Measurements from ENCODE around the gene OR8B12. TPM values are rescaled to one million over a fixed set of nuclear protein-coding genes. Genes with fewer than 3 reads are reported as not detected.
"Not testable (repeated sequence)": the region's sequence is repeated elsewhere in the genome, so short reads cannot be mapped to it uniquely, and the experiment has no call there.

OR8B12 gene
- total RNA-seq, 2 experiments from 2014 or later, result not detected

DNA sequence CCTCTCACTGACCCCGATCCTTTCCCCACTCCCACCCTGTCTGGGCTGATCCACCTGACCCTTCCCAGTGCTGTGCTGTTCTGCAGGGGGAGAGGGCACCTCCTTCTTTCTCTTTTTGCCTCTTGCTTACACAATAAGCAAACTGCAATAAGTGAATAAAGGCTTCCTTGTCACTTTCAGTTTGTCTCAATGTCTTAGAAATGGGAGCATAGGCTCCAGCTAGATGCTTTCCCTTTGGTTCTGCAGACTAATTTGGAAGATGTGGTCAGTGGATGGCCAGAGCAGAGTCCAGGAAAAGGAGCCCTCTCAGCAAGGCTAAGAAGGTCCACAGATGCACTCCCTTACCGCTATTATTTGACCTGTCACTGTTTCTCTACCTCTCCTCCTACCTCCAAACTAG, 9.4 kb downstream of the OR8B12 start:
- CTCF ChIA-PET, result no interaction called here
- POLR2A ChIA-PET, result no interaction called here

GRCh38 chr11:124533626-124534025, 9.8 kb downstream of the OR8B12 start:
- ChIA-PET CTCF (no interaction called here), POLR2A (no interaction called here)

DNA sequence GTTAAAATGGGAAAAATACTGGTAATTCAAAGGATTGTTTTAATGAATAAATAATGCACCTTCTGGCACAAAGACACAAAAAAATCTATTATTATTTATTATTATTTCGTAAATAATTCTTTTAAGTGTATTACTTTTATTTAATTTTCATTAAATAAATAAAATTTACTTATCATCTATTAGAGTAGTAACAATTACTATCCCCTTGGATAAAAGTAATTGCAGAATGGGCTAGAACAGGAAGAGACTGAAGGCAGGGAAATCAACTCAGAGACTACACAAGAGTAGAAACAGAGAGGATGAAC, 23.0 kb downstream of the OR8B12 start:
- ChIA-PET POLR2A (no interaction called here), CTCF (no interaction called here)

DNA sequence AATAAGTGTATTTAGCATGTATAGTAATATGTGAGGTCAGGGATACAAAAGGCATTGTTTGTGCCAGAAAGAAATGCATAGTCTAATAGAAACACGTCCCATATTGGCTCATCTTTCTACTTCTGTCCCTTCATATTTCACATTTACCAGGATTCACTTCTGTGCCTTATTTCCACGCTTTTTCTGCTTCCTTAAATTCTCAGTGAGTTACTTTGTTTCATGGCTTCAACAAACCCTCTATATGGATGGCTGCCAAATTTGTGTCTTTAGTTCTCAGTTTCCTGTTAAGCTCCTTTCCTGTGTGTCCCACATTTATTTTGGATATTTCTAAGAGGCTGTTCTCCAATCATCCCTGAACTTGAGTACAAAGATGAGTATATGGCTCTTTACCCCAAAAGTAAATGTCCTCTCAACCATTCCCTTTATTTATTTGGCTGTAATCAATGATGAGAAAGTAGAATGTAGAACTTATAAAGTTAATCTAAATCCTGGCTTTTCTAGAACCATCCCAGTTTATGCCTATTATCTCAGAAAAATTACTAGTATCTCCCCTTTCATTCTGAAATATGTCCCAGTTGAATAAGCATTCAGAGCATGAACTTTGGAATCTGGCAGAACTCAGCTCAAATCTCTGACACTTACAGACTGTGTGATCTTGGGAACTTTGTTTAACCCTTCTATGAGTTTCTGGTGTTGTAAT, 23.5 kb downstream of the OR8B12 start:
- ChIA-PET CTCF (no interaction called here), POLR2A (no interaction called here)

DNA sequence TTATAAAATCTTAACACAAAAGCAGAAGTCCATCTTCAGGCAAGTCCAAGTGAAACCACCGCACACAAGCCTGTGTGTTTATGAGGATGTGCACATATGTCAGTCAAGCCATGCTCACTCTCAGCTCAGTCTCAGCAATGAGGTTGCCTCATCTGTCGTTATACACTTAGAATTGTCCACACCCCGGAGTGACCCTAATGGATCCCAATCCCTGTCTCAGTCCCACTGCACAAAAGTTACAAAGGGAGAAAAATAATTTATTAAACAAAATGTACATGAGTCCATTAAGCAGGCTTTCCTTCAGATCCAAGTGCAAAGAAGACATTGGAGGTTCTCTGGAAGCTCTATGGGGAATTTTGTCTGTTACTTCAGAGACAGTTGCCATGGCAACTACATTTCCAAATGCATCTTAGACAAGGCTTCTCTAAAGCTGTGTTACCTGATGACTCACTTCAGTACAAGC, 24.4 kb downstream of the OR8B12 start:
- CTCF ChIA-PET, result no interaction called here
- POLR2A ChIA-PET, result no interaction called here

- ChIA-PET CTCF (no interaction called here), POLR2A (no interaction called here)
Observed at GRCh38 chr11:124517314-124517713, 26.1 kb downstream of the OR8B12 start.

GRCh38 chr11:124514675-124515074, 28.8 kb downstream of the OR8B12 start:
- CTCF ChIA-PET, POLR2A ChIA-PET: not testable (repeated sequence)

DNA sequence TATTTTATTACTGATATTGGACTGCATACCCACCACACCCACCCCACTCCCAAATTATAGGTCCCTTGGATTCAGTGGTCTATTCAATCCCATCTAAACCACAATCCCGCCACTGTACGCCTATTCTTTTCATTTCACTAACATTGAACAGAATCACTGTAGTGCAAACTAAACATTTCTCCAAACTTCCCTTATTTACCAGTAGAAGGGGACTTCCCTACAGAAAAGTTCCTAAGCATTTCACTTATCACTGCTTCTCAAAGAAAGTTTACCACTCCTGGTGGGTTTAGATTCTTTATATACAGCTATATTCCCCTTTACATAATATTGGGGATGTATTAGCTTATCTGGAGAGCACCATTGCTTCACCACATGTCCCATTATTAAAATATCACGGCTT, 29.3 kb downstream of the OR8B12 start:
- POLR2A ChIA-PET, result no interaction called here
- CTCF ChIA-PET, result no interaction called here

- CTCF ChIA-PET, result no interaction called here
- POLR2A ChIA-PET, result no interaction called here
Observed at GRCh38 chr11:124511745-124512144, 31.7 kb downstream of the OR8B12 start.

DNA sequence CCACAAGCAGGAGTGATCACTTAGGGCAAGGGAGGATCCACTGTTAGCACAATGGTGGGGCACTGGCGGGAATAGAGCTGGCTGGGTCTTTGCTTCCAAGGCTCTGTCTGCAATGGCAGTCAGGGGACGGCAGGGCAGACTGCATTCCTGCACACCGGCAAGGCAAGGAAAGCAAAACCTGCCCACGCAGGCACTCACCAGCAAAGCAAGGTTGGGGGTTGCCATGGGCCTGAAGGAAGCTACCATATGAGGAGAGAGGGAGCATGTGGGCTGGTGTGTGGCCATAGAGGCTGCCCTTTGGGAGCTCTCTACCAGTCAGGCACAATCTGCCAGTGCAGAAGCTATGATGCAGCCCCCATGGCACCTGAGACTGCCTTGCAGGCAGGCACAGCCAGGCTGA, 33.2 kb downstream of the OR8B12 start:
- CTCF ChIA-PET, result no interaction called here
- POLR2A ChIA-PET, result no interaction called here

- POLR2A ChIA-PET, result no interaction called here
Observed at GRCh38 chr11:124499711-124500110, 43.7 kb downstream of the OR8B12 start.

GRCh38 chr11:124493016-124493655, 50.3 kb downstream of the OR8B12 start:
- ChIA-PET CTCF (no interaction called here), POLR2A (no interaction called here)

More at GRCh38 chr11:124499711-124500110, 43.7 kb downstream of the OR8B12 start:
- CTCF ChIA-PET, result no interaction called here

Other genes starting within 250 kb of the OR8B12 start
- gene OR8D1, start 229.7 kb downstream of the OR8B12 start, total RNA-seq, result not detected
- gene OR8D2, start 223.5 kb downstream of the OR8B12 start, total RNA-seq, result not detected
- not detected for gene OR8B2, start 159.2 kb downstream of the OR8B12 start, total RNA-seq
- gene OR8B3, start 144.6 kb downstream of the OR8B12 start, total RNA-seq, result not detected
- not detected for gene OR8B4, start 118.8 kb downstream of the OR8B12 start, total RNA-seq
- not detected for gene OR8B8, start 98.0 kb downstream of the OR8B12 start, total RNA-seq
- not detected for gene OR8A1, start 26.3 kb upstream of the OR8B12 start, total RNA-seq
- gene PANX3, start 67.8 kb upstream of the OR8B12 start, total RNA-seq, result not detected
- gene TBRG1, start 79.2 kb upstream of the OR8B12 start, total RNA-seq, result 10 to 100 TPM; 40.6 to 40.7 TPM
- gene SIAE, start 130.1 kb upstream of the OR8B12 start, total RNA-seq, result 1 to 10 TPM; 4.8 to 5.4 TPM
- gene SPA17, start 130.2 kb upstream of the OR8B12 start, total RNA-seq, result 1 to 10 TPM; 3.8 to 4.3 TPM
- 1 to 10 TPM; 6.4 to 6.7 TPM for gene NRGN, start 196.3 kb upstream of the OR8B12 start, total RNA-seq
- gene VSIG2, start 208.6 kb upstream of the OR8B12 start, total RNA-seq, result under 1 TPM in 1 of 2 experiments, not detected in 1; 0.25 TPM
- gene ESAM, start 218.6 kb upstream of the OR8B12 start, total RNA-seq, result under 1 TPM; 0.94 to 0.95 TPM